HEK293 (cell line): ENCODE results near the gene TEFM.

Experiments used
- GFI1B ChIP-seq: fragments of 450-650 bp; formaldehyde crosslinking; IDR thresholded peaks from 2 replicates; pipeline ENCODE4 v1.5.1; 2016; ENCODE audit warnings: missing biosample characterization, missing genetic modification characterization
- KLF16 ChIP-seq: fragments of 450-650 bp; formaldehyde crosslinking; IDR thresholded peaks from 2 replicates; pipeline ENCODE4 v1.5.1; 2017; ENCODE audit warnings: missing biosample characterization, missing genetic modification characterization
- KLF9 ChIP-seq: fragments of 450-650 bp; formaldehyde crosslinking; IDR thresholded peaks from 2 replicates; pipeline ENCODE4 v1.5.1; 2016; ENCODE audit warnings: missing biosample characterization, missing genetic modification characterization, low read depth
- OVOL3 ChIP-seq: fragments of 450-650 bp; formaldehyde crosslinking; IDR thresholded peaks from 2 replicates; pipeline ENCODE4 v1.5.1; 2016; ENCODE audit warnings: missing biosample characterization, missing genetic modification characterization
- PRDM1 ChIP-seq: fragments of 450-650 bp; formaldehyde crosslinking; IDR thresholded peaks from 2 replicates; pipeline ENCODE4; 2016; ENCODE audit warnings: missing biosample characterization, missing genetic modification characterization
- ZBTB21 ChIP-seq: fragments of 450-650 bp; formaldehyde crosslinking; IDR thresholded peaks from 2 replicates; pipeline ENCODE4 v1.5.1; 2017; ENCODE audit warnings: missing biosample characterization, missing genetic modification characterization
- ZNF114 ChIP-seq: fragments of 450-650 bp; formaldehyde crosslinking; IDR thresholded peaks from 2 replicates; pipeline ENCODE4 v1.5.0; 2017; ENCODE audit warnings: missing biosample characterization, missing genetic modification characterization
- ZNF366 ChIP-seq: fragments of 450-650 bp; formaldehyde crosslinking; conservative IDR thresholded peaks from 2 replicates; pipeline ENCODE4 v1.5.1; 2016; ENCODE audit warnings: missing biosample characterization, missing genetic modification characterization
- ZNF37A ChIP-seq: fragments of 450-650 bp; IDR thresholded peaks from 2 replicates; pipeline ENCODE4 v1.5.1; 2018; ENCODE audit warnings: missing biosample characterization, missing genetic modification characterization
- ZNF426 ChIP-seq: fragments of 450-650 bp; formaldehyde crosslinking; IDR thresholded peaks from 2 replicates; pipeline ENCODE4 v1.5.1; 2017; ENCODE audit warnings: missing biosample characterization, missing genetic modification characterization, mild to moderate bottlenecking, inconsistent platforms, moderate library complexity
- ZNF549 ChIP-seq: fragments of 450-650 bp; IDR thresholded peaks from 2 replicates; pipeline ENCODE4 v1.5.1; 2018; ENCODE audit warnings: missing biosample characterization, missing genetic modification characterization, mild to moderate bottlenecking, inconsistent platforms, moderate library complexity
- ZNF555 ChIP-seq: fragments of 450-650 bp; formaldehyde crosslinking; conservative IDR thresholded peaks from 2 replicates; pipeline ENCODE4 v1.5.1; 2017; ENCODE audit warnings: missing biosample characterization, mild to moderate bottlenecking, missing genetic modification characterization, inconsistent platforms
- ZNF629 ChIP-seq: fragments of 450-650 bp; formaldehyde crosslinking; IDR thresholded peaks from 2 replicates; pipeline ENCODE4 v1.5.1; 2017; ENCODE audit warnings: missing biosample characterization, missing genetic modification characterization
- ZNF654 ChIP-seq: fragments of 450-650 bp; formaldehyde crosslinking; IDR thresholded peaks from 2 replicates; pipeline ENCODE4 v1.5.1; 2016; ENCODE audit warnings: low read depth, missing biosample characterization, missing genetic modification characterization
- ZSCAN23 ChIP-seq: fragments of 450-650 bp; formaldehyde crosslinking; IDR thresholded peaks from 2 replicates; pipeline ENCODE4 v1.5.1; 2016; ENCODE audit warnings: missing biosample characterization, missing genetic modification characterization
- TF ChIP-seq, protein P1 (sequence below): fragments of 450-650 bp; IDR thresholded peaks from 2 replicates; pipeline ENCODE4 v1.5.1; 2018; ENCODE audit warnings: missing biosample characterization, missing genetic modification characterization
- TF ChIP-seq, protein P2 (sequence below): fragments of 450-650 bp; formaldehyde crosslinking; IDR thresholded peaks from 2 replicates; pipeline ENCODE4 v1.5.1; 2016; ENCODE audit warnings: missing biosample characterization, missing genetic modification characterization
- TF ChIP-seq, protein P3 (sequence below): fragments of 450-650 bp; formaldehyde crosslinking; IDR thresholded peaks from 2 replicates; pipeline ENCODE4 v1.5.1; 2016; ENCODE audit warnings: missing biosample characterization, missing genetic modification characterization
- TF ChIP-seq, protein P4 (sequence below): fragments of 450-650 bp; formaldehyde crosslinking; IDR thresholded peaks from 2 replicates; pipeline ENCODE4 v1.5.1; 2016; ENCODE audit warnings: missing biosample characterization, missing genetic modification characterization
- TF ChIP-seq, protein P5 (sequence below): fragments of 450-650 bp; formaldehyde crosslinking; IDR thresholded peaks from 2 replicates; pipeline ENCODE4 v1.5.1; 2016; ENCODE audit warnings: missing biosample characterization, missing genetic modification characterization, low read depth
- TF ChIP-seq, protein P6 (sequence below): fragments of 450-650 bp; formaldehyde crosslinking; conservative IDR thresholded peaks from 2 replicates; pipeline ENCODE4 v1.5.1; 2016; ENCODE audit warnings: low read depth, missing biosample characterization, missing genetic modification characterization

The TEFM gene

DNA sequence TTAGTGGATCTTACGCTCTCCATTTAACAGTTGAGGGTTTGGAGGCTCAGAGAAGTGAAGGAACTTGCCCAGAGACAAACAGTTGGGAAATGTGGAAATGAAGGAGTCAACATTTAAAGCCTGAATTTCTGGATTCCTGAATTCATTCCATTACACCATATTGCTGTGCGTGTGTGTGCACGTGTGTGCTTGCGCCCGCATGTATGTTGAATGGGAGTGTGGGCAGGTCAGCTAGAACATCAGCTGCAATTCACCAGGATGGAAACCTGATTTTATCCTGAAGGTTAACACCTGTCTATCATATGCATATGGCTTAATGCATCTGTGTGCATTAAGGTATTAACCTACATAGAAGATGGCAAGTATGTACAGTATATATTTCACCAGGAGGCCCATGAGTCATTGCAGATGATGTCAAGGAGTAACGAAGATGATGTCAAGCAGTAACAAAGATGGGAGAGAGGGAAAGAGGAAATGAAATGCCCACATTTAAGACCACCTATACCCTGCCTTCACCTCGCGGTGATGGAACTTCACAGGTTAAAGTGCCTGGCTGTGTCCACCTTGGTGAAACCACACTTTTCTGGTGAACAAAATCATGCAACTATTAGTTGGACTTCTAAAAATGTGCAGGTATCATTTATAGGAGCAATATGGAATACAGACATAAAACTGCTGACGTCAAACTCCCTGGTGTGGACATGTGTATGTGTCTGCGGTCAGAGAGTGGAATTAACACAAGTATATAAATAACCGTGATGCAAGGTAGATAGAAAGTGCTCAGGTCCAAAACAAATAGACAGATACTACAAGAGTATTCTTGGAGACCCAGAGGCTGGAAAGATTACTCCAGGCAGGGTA lies 14.9 kb upstream of the TEFM start (continued):
- TF ChIP-seq, protein P1, sequence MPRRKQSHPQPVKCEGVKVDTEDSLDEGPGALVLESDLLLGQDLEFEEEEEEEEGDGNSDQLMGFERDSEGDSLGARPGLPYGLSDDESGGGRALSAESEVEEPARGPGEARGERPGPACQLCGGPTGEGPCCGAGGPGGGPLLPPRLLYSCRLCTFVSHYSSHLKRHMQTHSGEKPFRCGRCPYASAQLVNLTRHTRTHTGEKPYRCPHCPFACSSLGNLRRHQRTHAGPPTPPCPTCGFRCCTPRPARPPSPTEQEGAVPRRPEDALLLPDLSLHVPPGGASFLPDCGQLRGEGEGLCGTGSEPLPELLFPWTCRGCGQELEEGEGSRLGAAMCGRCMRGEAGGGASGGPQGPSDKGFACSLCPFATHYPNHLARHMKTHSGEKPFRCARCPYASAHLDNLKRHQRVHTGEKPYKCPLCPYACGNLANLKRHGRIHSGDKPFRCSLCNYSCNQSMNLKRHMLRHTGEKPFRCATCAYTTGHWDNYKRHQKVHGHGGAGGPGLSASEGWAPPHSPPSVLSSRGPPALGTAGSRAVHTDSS (tag by site-specific recombination): 0 out of 2 replicates have a peak, but pooled peaks have one; percentile 23
- TF ChIP-seq GFI1B (no peak), ZNF555 (tag by site-specific recombination) (no peak), ZSCAN23 (tag by site-specific recombination) (no peak), ZNF366 (tag by site-specific recombination) (peak; percentile 71), ZNF654 (tag by site-specific recombination) (0 out of 2 replicates have a peak, but pooled peaks have one; percentile 1), ZNF114 (no peak), KLF9 (tag by site-specific recombination) (no peak), ZNF629 (peak; percentile 96), ZNF549 (tag by site-specific recombination) (no peak), PRDM1 (no peak), ZNF37A (tag by site-specific recombination) (no peak), OVOL3 (no peak), ZBTB21 (tag by site-specific recombination) (peak; percentile 94), KLF16 (no peak), ZNF426 (tag by site-specific recombination) (no peak)
- TF ChIP-seq, protein P2, sequence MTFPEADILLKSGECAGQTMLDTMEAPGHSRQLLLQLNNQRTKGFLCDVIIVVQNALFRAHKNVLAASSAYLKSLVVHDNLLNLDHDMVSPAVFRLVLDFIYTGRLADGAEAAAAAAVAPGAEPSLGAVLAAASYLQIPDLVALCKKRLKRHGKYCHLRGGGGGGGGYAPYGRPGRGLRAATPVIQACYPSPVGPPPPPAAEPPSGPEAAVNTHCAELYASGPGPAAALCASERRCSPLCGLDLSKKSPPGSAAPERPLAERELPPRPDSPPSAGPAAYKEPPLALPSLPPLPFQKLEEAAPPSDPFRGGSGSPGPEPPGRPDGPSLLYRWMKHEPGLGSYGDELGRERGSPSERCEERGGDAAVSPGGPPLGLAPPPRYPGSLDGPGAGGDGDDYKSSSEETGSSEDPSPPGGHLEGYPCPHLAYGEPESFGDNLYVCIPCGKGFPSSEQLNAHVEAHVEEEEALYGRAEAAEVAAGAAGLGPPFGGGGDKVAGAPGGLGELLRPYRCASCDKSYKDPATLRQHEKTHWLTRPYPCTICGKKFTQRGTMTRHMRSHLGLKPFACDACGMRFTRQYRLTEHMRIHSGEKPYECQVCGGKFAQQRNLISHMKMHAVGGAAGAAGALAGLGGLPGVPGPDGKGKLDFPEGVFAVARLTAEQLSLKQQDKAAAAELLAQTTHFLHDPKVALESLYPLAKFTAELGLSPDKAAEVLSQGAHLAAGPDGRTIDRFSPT (tag by site-specific recombination): peak; percentile 63; the same call in 1 of the 2 replicates
- TF ChIP-seq, protein P3, sequence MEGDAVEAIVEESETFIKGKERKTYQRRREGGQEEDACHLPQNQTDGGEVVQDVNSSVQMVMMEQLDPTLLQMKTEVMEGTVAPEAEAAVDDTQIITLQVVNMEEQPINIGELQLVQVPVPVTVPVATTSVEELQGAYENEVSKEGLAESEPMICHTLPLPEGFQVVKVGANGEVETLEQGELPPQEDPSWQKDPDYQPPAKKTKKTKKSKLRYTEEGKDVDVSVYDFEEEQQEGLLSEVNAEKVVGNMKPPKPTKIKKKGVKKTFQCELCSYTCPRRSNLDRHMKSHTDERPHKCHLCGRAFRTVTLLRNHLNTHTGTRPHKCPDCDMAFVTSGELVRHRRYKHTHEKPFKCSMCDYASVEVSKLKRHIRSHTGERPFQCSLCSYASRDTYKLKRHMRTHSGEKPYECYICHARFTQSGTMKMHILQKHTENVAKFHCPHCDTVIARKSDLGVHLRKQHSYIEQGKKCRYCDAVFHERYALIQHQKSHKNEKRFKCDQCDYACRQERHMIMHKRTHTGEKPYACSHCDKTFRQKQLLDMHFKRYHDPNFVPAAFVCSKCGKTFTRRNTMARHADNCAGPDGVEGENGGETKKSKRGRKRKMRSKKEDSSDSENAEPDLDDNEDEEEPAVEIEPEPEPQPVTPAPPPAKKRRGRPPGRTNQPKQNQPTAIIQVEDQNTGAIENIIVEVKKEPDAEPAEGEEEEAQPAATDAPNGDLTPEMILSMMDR (tag by site-specific recombination): no peak
- TF ChIP-seq, protein P4, sequence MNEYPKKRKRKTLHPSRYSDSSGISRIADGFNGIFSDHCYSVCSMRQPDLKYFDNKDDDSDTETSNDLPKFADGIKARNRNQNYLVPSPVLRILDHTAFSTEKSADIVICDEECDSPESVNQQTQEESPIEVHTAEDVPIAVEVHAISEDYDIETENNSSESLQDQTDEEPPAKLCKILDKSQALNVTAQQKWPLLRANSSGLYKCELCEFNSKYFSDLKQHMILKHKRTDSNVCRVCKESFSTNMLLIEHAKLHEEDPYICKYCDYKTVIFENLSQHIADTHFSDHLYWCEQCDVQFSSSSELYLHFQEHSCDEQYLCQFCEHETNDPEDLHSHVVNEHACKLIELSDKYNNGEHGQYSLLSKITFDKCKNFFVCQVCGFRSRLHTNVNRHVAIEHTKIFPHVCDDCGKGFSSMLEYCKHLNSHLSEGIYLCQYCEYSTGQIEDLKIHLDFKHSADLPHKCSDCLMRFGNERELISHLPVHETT (tag by site-specific recombination): peak; percentile 66
- TF ChIP-seq, protein P5, sequence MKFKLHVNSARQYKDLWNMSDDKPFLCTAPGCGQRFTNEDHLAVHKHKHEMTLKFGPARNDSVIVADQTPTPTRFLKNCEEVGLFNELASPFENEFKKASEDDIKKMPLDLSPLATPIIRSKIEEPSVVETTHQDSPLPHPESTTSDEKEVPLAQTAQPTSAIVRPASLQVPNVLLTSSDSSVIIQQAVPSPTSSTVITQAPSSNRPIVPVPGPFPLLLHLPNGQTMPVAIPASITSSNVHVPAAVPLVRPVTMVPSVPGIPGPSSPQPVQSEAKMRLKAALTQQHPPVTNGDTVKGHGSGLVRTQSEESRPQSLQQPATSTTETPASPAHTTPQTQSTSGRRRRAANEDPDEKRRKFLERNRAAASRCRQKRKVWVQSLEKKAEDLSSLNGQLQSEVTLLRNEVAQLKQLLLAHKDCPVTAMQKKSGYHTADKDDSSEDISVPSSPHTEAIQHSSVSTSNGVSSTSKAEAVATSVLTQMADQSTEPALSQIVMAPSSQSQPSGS: peak; percentile 65; the same call in 1 of the 2 replicates
- TF ChIP-seq, protein P6, sequence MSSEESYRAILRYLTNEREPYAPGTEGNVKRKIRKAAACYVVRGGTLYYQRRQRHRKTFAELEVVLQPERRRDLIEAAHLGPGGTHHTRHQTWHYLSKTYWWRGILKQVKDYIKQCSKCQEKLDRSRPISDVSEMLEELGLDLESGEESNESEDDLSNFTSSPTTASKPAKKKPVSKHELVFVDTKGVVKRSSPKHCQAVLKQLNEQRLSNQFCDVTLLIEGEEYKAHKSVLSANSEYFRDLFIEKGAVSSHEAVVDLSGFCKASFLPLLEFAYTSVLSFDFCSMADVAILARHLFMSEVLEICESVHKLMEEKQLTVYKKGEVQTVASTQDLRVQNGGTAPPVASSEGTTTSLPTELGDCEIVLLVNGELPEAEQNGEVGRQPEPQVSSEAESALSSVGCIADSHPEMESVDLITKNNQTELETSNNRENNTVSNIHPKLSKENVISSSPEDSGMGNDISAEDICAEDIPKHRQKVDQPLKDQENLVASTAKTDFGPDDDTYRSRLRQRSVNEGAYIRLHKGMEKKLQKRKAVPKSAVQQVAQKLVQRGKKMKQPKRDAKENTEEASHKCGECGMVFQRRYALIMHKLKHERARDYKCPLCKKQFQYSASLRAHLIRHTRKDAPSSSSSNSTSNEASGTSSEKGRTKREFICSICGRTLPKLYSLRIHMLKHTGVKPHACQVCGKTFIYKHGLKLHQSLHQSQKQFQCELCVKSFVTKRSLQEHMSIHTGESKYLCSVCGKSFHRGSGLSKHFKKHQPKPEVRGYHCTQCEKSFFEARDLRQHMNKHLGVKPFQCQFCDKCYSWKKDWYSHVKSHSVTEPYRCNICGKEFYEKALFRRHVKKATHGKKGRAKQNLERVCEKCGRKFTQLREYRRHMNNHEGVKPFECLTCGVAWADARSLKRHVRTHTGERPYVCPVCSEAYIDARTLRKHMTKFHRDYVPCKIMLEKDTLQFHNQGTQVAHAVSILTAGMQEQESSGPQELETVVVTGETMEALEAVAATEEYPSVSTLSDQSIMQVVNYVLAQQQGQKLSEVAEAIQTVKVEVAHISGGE (tag by site-specific recombination): no peak
